KMS-11 (cell line): Measurements from ENCODE around the gene DDX25.

Source experiments
- H2AFZ ChIP-seq: fragments of 200-600 bp; sonication (generic); 2 replicates; pipeline ENCODE4 v1.6.1; 2016; ENCODE audit warnings: antibody characterized with exemption, mixed run types, low read depth
- H3K27ac ChIP-seq: fragments of 200-600 bp; sonication (generic); 2 replicates; pipeline ENCODE4 v1.6.1; 2016; ENCODE audit warnings: mild to moderate bottlenecking, mixed run types
- H3K27me3 ChIP-seq: fragments of 200-600 bp; sonication (generic); 2 replicates; pipeline ENCODE4 v1.6.1; 2017; ENCODE audit warnings: mild to moderate bottlenecking, low read depth, mixed run types, moderate library complexity; ENCODE audit not compliant: insufficient read depth
- H3K36me3 ChIP-seq: fragments of 200-600 bp; sonication (generic); 2 replicates; pipeline ENCODE4 v1.6.1; 2017; ENCODE audit warnings: mild to moderate bottlenecking, mixed run types; ENCODE audit not compliant: insufficient read depth
- H3K4me1 ChIP-seq: fragments of 200-600 bp; sonication (generic); 2 replicates; pipeline ENCODE4 v1.6.1; 2016; ENCODE audit warnings: mild to moderate bottlenecking, low read depth, mixed run types; ENCODE audit not compliant: poor library complexity, severe bottlenecking
- H3K4me2 ChIP-seq: fragments of 200-600 bp; sonication (generic); 2 replicates; pipeline ENCODE4 v1.7.0; 2016; ENCODE audit warnings: mild to moderate bottlenecking, mixed run types
- H3K4me3 ChIP-seq: fragments of 200-600 bp; sonication (generic); IDR thresholded peaks from 2 replicates; pipeline ENCODE4 v1.6.1; 2017; ENCODE audit warnings: low read depth, low read length, mixed read lengths; ENCODE audit not compliant: insufficient read depth
- H3K79me2 ChIP-seq: fragments of 200-600 bp; sonication (generic); 2 replicates; pipeline ENCODE4 v1.6.1; 2016; ENCODE audit warnings: low read depth, mixed run types; ENCODE audit not compliant: insufficient read depth
- H3K9ac ChIP-seq: fragments of 200-600 bp; sonication (generic); 2 replicates; pipeline ENCODE4 v1.6.1; 2016; ENCODE audit warnings: mild to moderate bottlenecking, mixed run types
- H4K20me1 ChIP-seq: fragments of 200-600 bp; sonication (generic); 2 replicates; pipeline ENCODE4 v1.6.1; 2016; ENCODE audit warnings: mild to moderate bottlenecking, mixed run types; ENCODE audit not compliant: insufficient read depth
- TF ChIP-seq, protein P1 (sequence below): fragments of 200-600 bp; sonication (generic); conservative IDR thresholded peaks from 2 replicates; pipeline ENCODE4 v1.6.1; 2017; ENCODE audit warnings: low read depth, mild to moderate bottlenecking, antibody characterized with exemption, low read length, moderate library complexity, mixed read lengths

The DDX25 gene

DNA sequence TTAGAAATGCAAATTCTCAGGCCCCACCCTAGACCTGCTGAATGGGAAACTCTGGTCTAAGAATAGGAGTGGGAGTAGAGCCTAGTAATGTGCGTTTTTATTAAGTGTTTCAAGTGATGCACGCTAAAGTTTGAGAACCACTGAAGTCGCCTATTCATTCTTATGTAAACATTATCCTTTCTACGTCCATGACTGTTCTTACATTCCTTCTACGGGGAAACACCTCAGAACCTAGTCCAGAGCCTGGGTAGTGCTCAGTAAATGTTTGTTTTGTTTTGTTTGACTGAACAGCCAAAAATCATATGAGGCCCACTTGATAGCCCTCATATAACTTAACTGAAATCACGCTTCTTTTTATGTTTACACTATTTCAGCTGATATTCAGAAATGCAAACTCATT is 71.3 kb downstream of the DDX25 start:
- Histone ChIP-seq H3K9ac (no peak overlapping the region), H3K79me2 (no peaks in the 10 kb centered on the region), H3K27me3 (no peaks in the 10 kb centered on the region), H3K36me3 (no peaks in the 10 kb centered on the region), H3K27ac (no peak overlapping the region), H3K4me3 (no peak overlapping the region), H3K4me2 (no peak overlapping the region), H3K4me1 (no peaks in the 10 kb centered on the region), H4K20me1 (no peaks in the 10 kb centered on the region), H2AFZ (no peak overlapping the region)
- TF ChIP-seq, protein P1, sequence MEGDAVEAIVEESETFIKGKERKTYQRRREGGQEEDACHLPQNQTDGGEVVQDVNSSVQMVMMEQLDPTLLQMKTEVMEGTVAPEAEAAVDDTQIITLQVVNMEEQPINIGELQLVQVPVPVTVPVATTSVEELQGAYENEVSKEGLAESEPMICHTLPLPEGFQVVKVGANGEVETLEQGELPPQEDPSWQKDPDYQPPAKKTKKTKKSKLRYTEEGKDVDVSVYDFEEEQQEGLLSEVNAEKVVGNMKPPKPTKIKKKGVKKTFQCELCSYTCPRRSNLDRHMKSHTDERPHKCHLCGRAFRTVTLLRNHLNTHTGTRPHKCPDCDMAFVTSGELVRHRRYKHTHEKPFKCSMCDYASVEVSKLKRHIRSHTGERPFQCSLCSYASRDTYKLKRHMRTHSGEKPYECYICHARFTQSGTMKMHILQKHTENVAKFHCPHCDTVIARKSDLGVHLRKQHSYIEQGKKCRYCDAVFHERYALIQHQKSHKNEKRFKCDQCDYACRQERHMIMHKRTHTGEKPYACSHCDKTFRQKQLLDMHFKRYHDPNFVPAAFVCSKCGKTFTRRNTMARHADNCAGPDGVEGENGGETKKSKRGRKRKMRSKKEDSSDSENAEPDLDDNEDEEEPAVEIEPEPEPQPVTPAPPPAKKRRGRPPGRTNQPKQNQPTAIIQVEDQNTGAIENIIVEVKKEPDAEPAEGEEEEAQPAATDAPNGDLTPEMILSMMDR = no peak

DNA sequence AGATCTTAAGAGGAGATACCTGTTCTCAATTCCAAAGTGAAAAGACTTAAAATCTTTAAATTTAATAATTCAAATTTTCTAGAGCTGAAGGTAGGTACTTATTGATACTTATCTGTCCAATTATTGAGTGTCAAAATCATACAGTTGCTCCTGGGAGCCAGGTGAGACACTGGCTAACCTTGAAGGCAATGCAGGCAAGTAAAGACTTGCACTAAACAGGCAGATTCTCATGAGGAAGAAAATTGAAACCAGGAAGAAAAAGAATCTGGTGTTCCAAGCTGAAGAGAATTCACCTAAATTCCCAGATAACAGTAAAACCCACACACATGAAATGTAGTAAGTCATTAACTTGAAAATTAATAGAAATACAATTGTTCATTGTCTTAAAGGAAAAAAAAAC is 71.8 kb downstream of the DDX25 start:
- no peaks in the 10 kb centered on the region for H3K36me3 ChIP-seq
- no peaks in the 10 kb centered on the region for H4K20me1 ChIP-seq
- no peak overlapping the region for H2AFZ ChIP-seq
- H3K27me3 ChIP-seq = no peaks in the 10 kb centered on the region
- H3K4me1 ChIP-seq = no peaks in the 10 kb centered on the region
- no peak overlapping the region for H3K27ac ChIP-seq
- no peak overlapping the region for H3K4me3 ChIP-seq
- TF ChIP-seq, protein P1 = no peak
- H3K79me2 ChIP-seq = no peaks in the 10 kb centered on the region
- no peak overlapping the region for H3K4me2 ChIP-seq
- no peak overlapping the region for H3K9ac ChIP-seq

DNA sequence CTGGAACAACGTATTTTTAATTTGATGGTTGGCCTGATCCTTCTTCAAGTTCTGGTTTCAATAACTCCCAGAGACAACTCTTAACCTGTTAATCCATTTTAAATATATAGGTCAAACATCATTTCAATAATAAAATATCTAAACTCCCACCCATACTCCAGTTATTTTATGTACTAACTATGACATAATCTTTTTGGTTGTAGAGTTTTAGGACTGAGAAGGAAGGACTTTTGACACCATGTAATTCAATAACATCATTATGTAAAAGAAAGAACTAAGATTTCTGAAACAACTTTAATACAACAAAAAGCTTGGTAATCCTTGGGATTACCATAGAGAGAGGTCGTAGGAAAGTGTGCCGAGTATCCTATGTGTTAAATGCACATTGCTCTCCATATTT is 73.0 kb downstream of the DDX25 start:
- Histone ChIP-seq H2AFZ (no peak overlapping the region), H3K4me1 (no peaks in the 10 kb centered on the region), H3K36me3 (no peaks in the 10 kb centered on the region), H3K9ac (no peak overlapping the region), H3K79me2 (no peaks in the 10 kb centered on the region), H3K4me2 (no peak overlapping the region), H3K27me3 (no peaks in the 10 kb centered on the region), H3K27ac (no peak overlapping the region), H4K20me1 (no peaks in the 10 kb centered on the region), H3K4me3 (no peak overlapping the region)
- TF ChIP-seq, protein P1 = no peak

DNA sequence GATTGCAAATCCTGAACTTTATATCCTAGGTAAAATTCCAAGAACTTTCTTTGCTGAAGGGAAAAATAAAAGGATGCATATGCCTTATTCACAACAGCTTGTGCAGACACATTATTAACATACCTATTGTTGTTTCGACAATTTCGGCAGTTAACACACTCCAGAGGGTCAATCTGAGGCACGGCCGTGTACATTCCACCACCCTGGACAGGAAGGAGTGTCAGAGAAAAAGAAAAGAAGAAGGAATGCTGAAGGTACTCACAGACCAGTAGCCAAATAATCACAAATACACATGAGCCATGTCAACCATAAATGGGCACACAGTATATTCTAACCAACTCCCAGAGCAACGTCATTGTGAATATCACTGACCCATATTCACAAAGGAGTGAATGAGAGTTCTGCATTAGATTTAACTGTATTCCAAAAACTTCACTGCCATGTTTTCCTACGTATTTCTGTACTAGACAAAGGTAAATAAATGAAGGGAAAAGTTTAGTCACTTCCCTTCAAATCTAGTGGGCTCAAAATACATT is 73.9 kb downstream of the DDX25 start:
- no peaks in the 10 kb centered on the region for H4K20me1 ChIP-seq
- no peak overlapping the region for H3K9ac ChIP-seq
- no peak overlapping the region for H3K4me3 ChIP-seq
- no peak overlapping the region for H3K27ac ChIP-seq
- no peak overlapping the region for H3K4me2 ChIP-seq
- no peaks in the 10 kb centered on the region for H3K4me1 ChIP-seq
- no peaks in the 10 kb centered on the region for H3K27me3 ChIP-seq
- H2AFZ ChIP-seq = no peak overlapping the region
- no peaks in the 10 kb centered on the region for H3K79me2 ChIP-seq
- no peaks in the 10 kb centered on the region for H3K36me3 ChIP-seq
- TF ChIP-seq, protein P1 = no peak
